Effector memory CD8-positive, alpha-beta T cell (primary cell): ENCODE data around the gene HOXA4.
A peak's percentile ranks its signal among the peaks of the same experiment; 100 is the strongest.

Experiments used
- ATAC-seq: fragments of 150-1000 bp; cut with Tn5 transposase; replicated peaks from 2 replicates; pipeline ENCODE4 v1.10.0; 2021; ENCODE audit warnings: mild to moderate bottlenecking, moderate library complexity
- DNase-seq, 3 experiments: peaks; one replicate each; pipeline ENCODE4 v3.0.0; 2021
- H3K27ac Mint-ChIP-seq, 2 donors: one replicate each; pipeline ENCODE4 v1.8.0; 2022; ENCODE audit warnings: mild to moderate bottlenecking in 2 of 2, mixed read lengths in 2 of 2, moderate library complexity in 2 of 2
- H3K27me3 Mint-ChIP-seq, 2 donors: one replicate each; pipeline ENCODE4 v1.8.0; 2022; ENCODE audit warnings: mixed read lengths in 2 of 2
- H3K36me3 Mint-ChIP-seq: one replicate; pipeline ENCODE4 v1.8.0; 2022; ENCODE audit warnings: mild to moderate bottlenecking, moderate library complexity, mixed read lengths; ENCODE audit not compliant: insufficient read depth
- H3K4me1 Mint-ChIP-seq, 2 donors: one replicate each; pipeline ENCODE4 v1.8.0; 2022; ENCODE audit warnings: low read depth in 2 of 2, mixed read lengths in 2 of 2
- H3K4me3 Mint-ChIP-seq, 2 donors: one replicate each; pipeline ENCODE4 v1.8.0; 2022; ENCODE audit warnings: mild to moderate bottlenecking in 2 of 2, mixed read lengths in 2 of 2, moderate library complexity in 2 of 2
- H3K9me3 Mint-ChIP-seq, 2 donors: one replicate each; pipeline ENCODE4 v1.8.0; 2022; ENCODE audit warnings: mixed read lengths in 2 of 2

Gene HOXA4

DNA sequence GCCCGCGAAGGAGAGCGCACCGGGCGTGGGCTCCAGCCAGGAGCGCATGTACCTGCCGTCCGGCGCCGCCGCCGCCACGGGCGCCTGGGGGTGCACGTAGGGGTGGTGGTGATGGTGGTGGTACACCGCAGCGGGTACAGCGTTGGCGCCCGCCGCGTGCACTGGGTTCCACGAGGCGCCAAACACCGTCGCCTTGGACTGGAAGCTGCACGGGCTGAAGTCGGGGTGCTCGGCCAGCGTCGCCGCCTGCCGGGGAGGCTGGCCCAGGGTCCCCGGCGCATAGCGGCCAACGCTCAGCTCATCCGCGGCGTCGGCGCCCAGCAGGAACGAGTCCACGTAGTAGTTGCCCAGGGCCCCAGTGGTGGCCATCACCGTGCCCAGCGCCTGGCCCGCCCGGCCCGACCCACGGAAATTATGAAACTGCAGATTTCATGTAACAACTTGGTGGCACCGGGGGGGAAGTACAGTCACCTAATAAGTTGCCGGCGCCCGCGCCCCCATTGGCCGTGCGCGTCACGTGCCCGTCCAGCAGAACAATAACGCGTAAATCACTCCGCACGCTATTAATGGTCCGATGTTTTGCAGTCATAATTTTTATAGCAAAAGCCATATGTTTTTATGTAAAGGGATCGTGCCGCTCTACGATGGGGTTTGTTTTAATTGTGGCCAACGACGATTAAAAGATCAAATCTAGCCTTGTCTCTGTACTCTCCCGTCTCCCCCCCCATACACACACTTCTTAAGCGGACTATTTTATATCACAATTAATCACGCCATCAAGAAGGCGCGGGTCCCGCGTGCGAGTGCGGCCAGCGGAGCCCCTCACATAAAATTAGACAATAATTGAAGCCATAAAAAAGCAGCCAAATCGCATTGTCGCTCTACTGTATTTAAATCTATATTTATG, 34.8 kb upstream of the HOXA4 start, which contains the start of gene HOXA9:
Gene HOXA9, minus strand, starts transcription at position 449 of the 907 bp plus-strand sequence. Its CDS starts 80 bp downstream, at position 369.
- Mint-ChIP-seq H3K27ac (peak within 1 kb of the TSS in 1 of 2 donors; percentile 82), H3K4me3 (peak within 1 kb of the TSS; percentile 58 to 74), H3K36me3 (peaks cover 49% of the 10 kb centered on the region), H3K4me1 (peaks cover 18 to 26% of the 10 kb centered on the region in 2 donors), H3K9me3 (no peaks in the 10 kb centered on the region), H3K27me3 (peaks cover 67 to 96% of the 10 kb centered on the region in 2 donors)
- ATAC-seq = peak; percentile 16
- DNase-seq = no peak

DNA sequence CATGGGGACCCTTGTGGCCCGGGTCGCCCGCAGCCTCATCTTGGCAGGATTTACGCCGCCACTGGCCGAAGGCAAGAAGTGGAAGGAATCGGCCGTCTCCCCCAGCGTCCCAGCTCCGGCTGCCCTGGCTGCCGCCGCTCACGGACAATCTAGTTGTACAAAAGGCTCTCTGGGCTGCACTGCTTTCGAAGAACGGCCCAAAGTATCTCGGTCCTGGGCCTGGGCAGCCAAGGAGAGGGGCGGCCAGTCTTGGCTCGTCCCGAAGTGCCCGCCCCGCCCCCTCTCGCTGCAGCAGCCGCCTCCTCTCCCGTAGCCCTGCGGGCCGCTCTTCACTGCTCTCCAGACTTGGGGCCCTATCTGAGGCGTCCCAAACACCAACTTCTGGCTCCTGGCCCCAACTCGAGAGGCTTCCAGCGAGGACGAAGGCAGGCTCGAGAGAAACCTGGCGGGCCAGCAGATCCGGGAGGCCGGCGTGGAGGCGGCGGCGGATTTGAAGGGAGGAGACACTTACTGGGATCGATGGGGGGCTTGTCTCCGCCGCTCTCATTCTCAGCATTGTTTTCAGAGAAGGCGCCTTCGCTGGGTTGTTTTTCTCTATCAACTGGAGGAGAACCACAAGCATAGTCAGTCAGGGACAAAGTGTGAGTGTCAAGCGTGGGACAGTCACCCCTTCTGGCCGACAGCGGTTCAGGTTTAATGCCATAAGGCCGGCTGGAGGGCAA, 34.0 kb upstream of the HOXA4 start:
- Mint-ChIP-seq H3K4me1 (peaks cover 19 to 26% of the 10 kb centered on the region in 2 donors), H3K36me3 (peaks cover 50% of the 10 kb centered on the region), H3K27ac (peak overlapping the region in 1 of 2 donors; percentile 68), H3K9me3 (no peaks in the 10 kb centered on the region), H3K27me3 (peaks cover 65 to 95% of the 10 kb centered on the region in 2 donors), H3K4me3 (peak overlapping the region; percentile 54 to 63)
- ATAC-seq = no peak
- DNase-seq = no peak

DNA sequence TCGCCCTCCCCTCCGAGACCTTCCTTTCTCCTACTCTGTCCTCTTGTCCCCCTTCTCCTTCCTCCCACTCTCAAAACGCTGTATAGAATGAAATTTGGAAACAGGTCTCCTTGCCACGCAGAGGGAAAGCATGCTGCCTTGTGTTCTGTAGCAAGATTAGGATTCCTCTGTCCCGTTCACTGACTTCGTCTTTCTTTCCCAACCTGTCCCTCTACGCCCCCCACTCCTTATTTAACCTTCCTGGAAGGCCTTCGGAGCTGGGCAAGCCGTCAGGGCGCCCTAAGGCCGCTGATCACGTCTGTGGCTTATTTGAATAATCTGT, 33.4 kb upstream of the HOXA4 start:
- Mint-ChIP-seq H3K4me1 (peaks cover 19 to 25% of the 10 kb centered on the region in 2 donors), H3K4me3 (peak overlapping the region in 1 of 2 donors; percentile 63), H3K36me3 (peaks cover 48% of the 10 kb centered on the region), H3K27me3 (peaks cover 66 to 95% of the 10 kb centered on the region in 2 donors), H3K27ac (peak overlapping the region in 1 of 2 donors; percentile 68), H3K9me3 (no peaks in the 10 kb centered on the region)
- no peak for ATAC-seq
- DNase-seq = no peak

DNA sequence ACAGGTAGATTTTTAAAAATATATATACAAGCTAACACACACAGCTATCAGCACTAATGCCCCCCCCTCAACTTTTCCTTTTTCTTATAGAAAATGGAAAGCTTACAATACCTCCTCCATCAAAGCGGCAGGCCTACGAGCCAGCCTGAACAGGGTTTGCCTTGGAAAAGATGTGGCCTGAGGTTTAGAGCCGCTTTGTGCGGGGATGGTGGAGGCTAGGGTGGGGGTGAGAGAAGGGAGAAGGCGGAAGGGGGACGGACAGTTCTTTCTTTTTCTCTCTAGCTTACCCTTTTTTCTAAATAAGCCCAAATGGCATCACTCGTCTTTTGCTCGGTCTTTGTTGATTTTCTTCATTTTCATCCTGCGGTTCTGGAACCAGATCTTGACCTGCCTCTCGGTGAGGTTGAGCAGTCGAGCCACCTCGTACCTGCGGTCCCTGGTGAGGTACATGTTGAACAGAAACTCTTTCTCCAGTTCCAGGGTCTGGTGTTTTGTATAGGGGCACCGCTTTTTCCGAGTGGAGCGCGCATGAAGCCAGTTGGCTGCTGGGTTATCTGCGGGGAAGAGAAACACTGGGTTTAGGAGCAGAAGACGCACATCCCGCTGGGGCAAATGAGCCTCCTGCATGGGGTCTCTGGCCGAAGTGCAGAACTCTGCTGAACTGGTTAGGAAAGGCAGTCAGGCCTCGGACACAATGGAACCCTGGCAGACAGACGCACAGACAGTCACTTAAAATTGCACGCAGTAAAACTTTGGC, 32.9 kb upstream of the HOXA4 start:
- H3K27ac Mint-ChIP-seq = no peak overlapping the region
- peaks cover 15 to 20% of the 10 kb centered on the region in 2 donors for H3K4me1 Mint-ChIP-seq
- DNase-seq (no peak), ATAC-seq (no peak)
- H3K27me3 Mint-ChIP-seq = peaks cover 66 to 95% of the 10 kb centered on the region in 2 donors
- H3K36me3 Mint-ChIP-seq = peaks cover 45% of the 10 kb centered on the region
- H3K4me3 Mint-ChIP-seq = no peak overlapping the region
- H3K9me3 Mint-ChIP-seq = no peaks in the 10 kb centered on the region

DNA sequence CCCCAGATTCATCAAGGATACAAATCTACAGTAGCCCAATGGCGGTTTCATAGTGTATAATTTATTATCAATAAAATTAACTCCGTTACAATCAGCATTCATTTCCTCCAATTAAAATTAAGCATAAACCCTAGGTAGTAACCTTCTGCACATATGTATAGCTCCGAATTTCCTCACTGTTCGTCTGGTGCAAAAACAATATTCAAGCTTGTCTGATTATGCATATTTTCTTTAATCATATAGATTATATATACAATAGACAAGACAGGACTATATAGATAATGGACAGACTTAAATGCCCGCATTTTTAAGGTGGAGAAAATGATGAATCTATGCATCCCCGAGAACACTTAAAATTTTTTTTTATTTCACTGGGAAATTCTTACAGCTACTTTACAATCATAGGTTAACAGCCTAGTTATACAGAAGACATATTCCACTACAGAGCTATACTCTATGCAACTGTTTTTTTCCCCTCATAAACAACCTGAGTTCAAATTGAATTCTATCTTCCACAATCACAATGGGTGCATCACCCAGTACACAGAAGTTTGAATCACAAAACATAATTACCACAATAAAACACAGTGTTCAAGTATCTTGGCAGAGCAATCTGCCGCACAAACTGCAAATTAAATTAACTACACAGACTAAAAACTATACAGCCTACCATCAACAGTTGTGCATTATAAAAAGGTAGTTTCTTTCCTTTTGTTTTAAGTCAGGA, 32.2 kb upstream of the HOXA4 start:
- Mint-ChIP-seq H3K36me3 (peaks cover 47% of the 10 kb centered on the region), H3K4me3 (no peak overlapping the region), H3K27me3 (peaks cover 66 to 95% of the 10 kb centered on the region in 2 donors), H3K27ac (no peak overlapping the region), H3K4me1 (peaks cover 21 to 24% of the 10 kb centered on the region in 2 donors), H3K9me3 (no peaks in the 10 kb centered on the region)
- ATAC-seq = no peak
- DNase-seq = no peak

DNA sequence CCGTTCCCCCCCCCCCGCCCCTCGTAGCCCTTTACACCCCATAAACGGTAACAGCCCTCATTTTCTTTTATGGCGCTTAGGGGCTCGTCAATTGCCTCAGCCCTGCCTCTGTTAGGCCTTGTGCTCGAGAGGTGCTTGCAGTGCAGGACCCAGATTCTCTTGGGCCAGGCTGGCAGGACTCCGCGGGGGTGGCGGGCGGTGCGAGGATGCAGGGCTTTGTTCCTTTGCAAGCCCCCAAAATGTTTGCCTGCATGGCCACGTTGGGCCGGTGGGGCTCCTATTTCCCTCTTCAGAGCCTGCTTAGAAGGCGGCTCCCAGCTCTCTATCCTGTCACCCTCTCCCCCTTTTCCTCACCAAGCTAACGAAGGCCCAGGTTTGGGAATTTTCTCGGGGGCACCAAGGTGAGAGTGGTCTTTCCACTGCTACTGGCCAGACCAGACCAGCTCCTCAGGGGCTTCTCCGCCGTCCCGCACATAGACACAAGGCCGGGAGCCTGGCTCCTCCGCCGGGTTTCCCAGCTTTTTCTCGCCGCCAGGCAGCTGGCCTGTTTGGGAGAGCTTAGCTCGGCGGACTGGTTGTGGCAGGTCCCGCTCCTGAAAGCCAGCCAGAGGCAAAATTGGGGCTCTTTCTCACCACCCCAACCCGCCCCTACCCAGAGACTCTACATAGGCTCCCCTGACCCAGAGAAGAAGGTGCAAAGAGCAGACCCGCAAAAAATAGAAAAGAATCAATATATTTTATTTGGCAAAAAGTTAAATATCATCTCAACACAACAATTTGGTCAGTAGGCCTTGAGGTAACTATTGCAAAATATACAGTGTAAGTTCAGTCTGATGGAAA, 31.4 kb upstream of the HOXA4 start:
- Mint-ChIP-seq H3K9me3 (no peaks in the 10 kb centered on the region), H3K4me3 (peak overlapping the region in 1 of 2 donors; percentile 23), H3K27me3 (peaks cover 66 to 95% of the 10 kb centered on the region in 2 donors), H3K27ac (no peak overlapping the region), H3K36me3 (peaks cover 43% of the 10 kb centered on the region), H3K4me1 (peaks cover 18 to 24% of the 10 kb centered on the region in 2 donors)
- no peak for DNase-seq
- no peak for ATAC-seq

DNA sequence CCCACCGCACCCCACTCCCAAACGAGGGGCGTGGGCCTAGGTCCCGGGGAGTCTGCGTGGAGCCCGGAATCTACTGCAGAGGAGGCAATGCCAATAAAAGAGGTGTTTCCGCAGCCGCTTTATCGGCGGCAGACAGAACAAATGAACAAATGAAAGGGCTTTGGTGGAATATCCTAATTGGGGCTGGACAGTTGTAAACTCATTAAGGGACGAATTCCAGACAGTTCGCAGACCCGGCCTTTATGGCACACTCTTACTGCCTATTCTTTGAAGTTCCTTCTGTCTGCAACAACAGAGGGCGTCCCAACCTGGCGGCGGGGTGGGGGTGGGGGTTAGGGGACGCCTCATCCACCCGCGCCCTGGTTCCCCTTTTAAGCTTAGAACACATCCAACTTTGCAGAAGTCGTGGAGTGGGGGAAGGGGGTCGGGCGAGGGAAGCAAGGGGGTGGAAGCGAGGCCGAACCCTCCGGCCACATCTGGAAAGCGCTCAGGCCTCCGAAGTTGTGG, 30.7 kb upstream of the HOXA4 start:
- no peak for ATAC-seq
- Mint-ChIP-seq H3K36me3 (peaks cover 41% of the 10 kb centered on the region), H3K27ac (peak overlapping the region in 1 of 2 donors; percentile 52), H3K4me3 (peak overlapping the region; percentile 53 to 84), H3K27me3 (peaks cover 62 to 95% of the 10 kb centered on the region in 2 donors), H3K4me1 (peaks cover 17 to 23% of the 10 kb centered on the region in 2 donors), H3K9me3 (no peaks in the 10 kb centered on the region)
- DNase-seq = no peak

DNA sequence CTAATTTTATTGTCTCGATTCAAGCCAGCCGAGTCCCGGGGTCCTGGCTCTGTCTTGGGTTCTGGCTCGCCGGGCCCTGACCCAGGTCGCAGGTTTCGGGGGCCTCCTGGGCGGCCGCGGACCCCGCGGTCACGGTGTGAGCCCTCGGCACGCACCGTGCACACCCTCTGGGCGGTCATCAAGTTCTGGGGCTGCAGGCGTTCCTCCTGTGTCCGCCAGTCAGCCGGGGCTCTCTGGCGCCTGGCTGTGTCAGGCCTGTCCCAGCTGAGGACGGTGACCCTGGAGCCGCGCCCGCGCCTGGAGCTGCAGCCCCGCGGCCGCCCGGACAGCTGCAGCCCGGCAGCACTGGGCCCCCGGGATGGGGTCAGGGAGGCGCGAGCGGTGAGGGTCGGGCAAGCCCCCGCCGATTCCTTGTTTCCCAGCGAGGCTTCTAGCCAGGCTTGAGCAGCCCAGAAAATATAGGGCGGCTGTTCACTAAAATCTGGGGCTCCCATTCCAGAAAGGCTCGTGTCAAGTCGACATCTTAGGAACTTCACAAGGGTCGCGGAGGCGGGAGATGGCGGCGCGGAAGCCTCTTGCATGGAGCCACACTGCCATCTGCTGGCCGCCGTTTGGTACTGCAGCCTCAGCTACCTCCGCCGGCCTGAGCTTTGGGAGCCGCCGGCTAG, 30.1 kb upstream of the HOXA4 start:
- peak; percentile 83 for ATAC-seq

DNA sequence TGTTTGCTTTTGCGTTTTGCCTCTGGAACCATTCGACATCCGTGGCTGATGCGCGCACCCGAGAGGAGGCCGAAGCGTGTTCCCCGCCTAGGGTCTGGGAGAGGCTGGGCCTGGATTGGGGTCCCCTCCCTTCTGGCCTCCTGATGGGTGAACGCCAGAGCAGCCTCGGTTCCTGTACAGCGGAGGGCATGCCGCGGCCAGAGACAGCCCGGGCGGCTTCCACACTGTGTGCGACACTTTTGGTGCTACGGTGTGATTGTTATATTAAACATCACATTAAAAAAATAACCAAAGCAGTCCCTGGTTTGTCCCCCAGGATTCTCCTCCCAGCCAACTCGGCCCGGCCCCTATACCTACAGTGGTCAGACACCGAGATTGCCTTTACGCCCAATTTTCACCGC, 29.6 kb upstream of the HOXA4 start:
- Mint-ChIP-seq H3K27ac (no peak overlapping the region), H3K36me3 (peaks cover 39% of the 10 kb centered on the region), H3K9me3 (no peaks in the 10 kb centered on the region), H3K4me1 (peaks cover 18 to 27% of the 10 kb centered on the region in 2 donors), H3K27me3 (peaks cover 68 to 95% of the 10 kb centered on the region in 2 donors), H3K4me3 (peak overlapping the region; percentile 53 to 84)
- ATAC-seq = no peak
- no peak for DNase-seq

More for the DNA sequence above, 30.1 kb upstream of the HOXA4 start:
- peak overlapping the region; percentile 53 to 84 for H3K4me3 Mint-ChIP-seq
- DNase-seq = peak; percentile 83 to 85 (median 83)
- peak overlapping the region in 1 of 2 donors; percentile 52 for H3K27ac Mint-ChIP-seq
- peaks cover 16 to 24% of the 10 kb centered on the region in 2 donors for H3K4me1 Mint-ChIP-seq
- H3K27me3 Mint-ChIP-seq = peaks cover 65 to 95% of the 10 kb centered on the region in 2 donors
- H3K36me3 Mint-ChIP-seq = peaks cover 38% of the 10 kb centered on the region
- H3K9me3 Mint-ChIP-seq = no peaks in the 10 kb centered on the region

DNA sequence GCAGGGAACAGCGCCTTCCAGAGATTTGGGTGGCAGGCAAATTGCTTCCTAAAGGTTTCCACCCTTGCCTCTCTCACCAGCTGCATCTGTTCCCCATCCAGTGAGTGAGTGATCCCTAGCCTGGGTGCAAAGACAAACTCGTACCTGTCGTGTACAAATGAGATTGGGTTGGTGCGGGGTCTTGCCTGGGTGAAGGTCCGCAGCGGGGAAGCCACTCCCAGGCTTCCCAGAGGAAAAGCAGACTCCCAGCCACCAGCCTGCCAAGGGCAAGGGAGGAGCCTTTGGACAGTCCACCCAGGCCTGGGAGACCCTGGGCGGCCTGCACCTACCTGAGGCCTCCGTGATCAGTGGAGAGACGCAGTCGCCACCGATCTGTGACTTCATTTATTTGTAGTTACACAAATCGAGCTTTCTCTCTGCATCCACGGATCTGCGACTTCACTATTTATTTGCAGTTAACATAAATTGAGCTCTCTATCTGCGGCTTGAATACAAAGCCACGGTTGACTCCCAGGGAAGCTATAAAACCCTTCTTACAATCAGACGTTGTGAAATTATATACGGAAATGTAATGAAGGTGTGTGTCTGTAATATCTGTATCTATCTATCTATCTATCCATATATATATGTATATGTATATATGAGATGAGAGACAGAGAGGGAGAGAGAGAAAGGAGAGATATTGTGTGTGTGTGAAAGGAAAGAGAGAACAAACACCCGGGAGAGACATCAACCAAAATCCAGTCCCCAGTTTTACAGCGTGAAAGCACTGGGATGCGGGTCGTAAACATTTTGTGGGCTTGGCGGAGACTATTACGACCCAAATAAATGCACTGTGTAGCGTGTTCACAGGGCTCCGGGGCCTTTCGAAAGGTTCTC, 28.9 kb upstream of the HOXA4 start:
- peaks cover 71 to 95% of the 10 kb centered on the region in 2 donors for H3K27me3 Mint-ChIP-seq
- no peaks in the 10 kb centered on the region for H3K9me3 Mint-ChIP-seq
- peaks cover 25 to 29% of the 10 kb centered on the region in 2 donors for H3K4me1 Mint-ChIP-seq
- peaks cover 35% of the 10 kb centered on the region for H3K36me3 Mint-ChIP-seq
- DNase-seq (no peak), ATAC-seq (no peak)
- no peak overlapping the region for H3K27ac Mint-ChIP-seq
- H3K4me3 Mint-ChIP-seq = peak overlapping the region; percentile 53 to 84
